ENCODE measurements around the gene SP6.

Gene SP6

GRCh38 chr17:47812146-47812920 lies 38.6 kb downstream of the SP6 start:
- WGBS (ENCODE audit: extremely low coverage, insufficient coverage, low lambda C conversion rate): no CpG with 5 or more reads among the region's 18 CpGs

DNA sequence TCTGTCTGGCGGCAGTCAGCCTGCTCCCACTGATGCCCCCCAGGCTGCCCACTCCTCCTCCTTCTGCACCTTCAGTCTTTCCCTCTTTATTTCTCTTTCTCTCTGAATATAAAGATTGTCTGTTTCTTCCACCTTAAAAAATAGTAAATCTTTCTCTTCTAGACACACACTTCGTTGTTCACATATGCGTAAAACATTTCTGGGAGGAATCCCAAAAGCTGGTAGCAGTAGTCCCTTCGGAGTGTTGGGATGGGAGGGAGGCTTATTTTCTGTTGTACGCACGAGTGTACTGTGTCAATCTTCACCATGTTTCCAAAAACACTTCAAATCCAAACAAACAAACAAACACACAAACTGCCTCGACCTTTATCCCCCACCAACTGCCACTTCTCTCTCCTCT lies 39.3 kb downstream of the SP6 start:
- Histone ChIP-seq H3K18ac (ENCODE audit: low read length) (no peak overlapping the region), H2BK15ac (replicated peaks; ENCODE audit: low read depth) (no peak overlapping the region), H2BK120ac (ENCODE audit: low read depth, low read length) (no peak overlapping the region), H4K5ac (ENCODE audit: low read length) (no peak overlapping the region), H3K9ac (ENCODE audit: low read length) (no peak overlapping the region), H4K8ac (ENCODE audit: low read depth, low read length) (no peak overlapping the region), H2BK5ac (ENCODE audit: low read length) (no peak overlapping the region), H2AK5ac (ENCODE audit: low read length) (no peak overlapping the region), H3K4me2 (ENCODE audit: low read length) (no peak overlapping the region), H3K4ac (ENCODE audit: low read depth, low read length) (no peak overlapping the region), H3K27me3 (ENCODE audit: insufficient read depth, low read length, poor library complexity) (no peaks in the 10 kb centered on the region), H3K79me1 (ENCODE audit: low read length) (no peaks in the 10 kb centered on the region), H3K23ac (ENCODE audit: low read length) (no peak overlapping the region), H3K79me2 (ENCODE audit: control insufficient read depth, insufficient read depth, low read length) (no peaks in the 10 kb centered on the region), H3K4me3 (ENCODE audit: low read length) (no peak overlapping the region), H3K4me1 (ENCODE audit: control insufficient read depth, low read depth, low read length) (no peaks in the 10 kb centered on the region), H3K27ac (ENCODE audit: low read depth, low read length) (no peak overlapping the region), H3K56ac (ENCODE audit: low read length) (no peak overlapping the region), H3K36me3 (ENCODE audit: control insufficient read depth, insufficient read depth, low read length) (no peaks in the 10 kb centered on the region)
- 100% methylated on average over 1 of the region's 7 CpGs for WGBS (ENCODE audit: extremely low coverage, insufficient coverage, low lambda C conversion rate)
- DNase-seq: no peak

More at GRCh38 chr17:47812146-47812920, 38.6 kb downstream of the SP6 start:
- no peak overlapping the region for H3K4me2 ChIP-seq (ENCODE audit: low read length)
- no peaks in the 10 kb centered on the region for H3K36me3 ChIP-seq (ENCODE audit: control insufficient read depth, insufficient read depth, low read length)
- H3K18ac ChIP-seq (ENCODE audit: low read length): no peak overlapping the region
- H3K56ac ChIP-seq (ENCODE audit: low read length): no peak overlapping the region
- H3K4ac ChIP-seq (ENCODE audit: low read depth, low read length): no peak overlapping the region
- no peak overlapping the region for H2BK120ac ChIP-seq (ENCODE audit: low read depth, low read length)
- no peak overlapping the region for H2BK5ac ChIP-seq (ENCODE audit: low read length)
- H4K5ac ChIP-seq (ENCODE audit: low read length): no peak overlapping the region
- no peak overlapping the region for H3K23ac ChIP-seq (ENCODE audit: low read length)
- no peak overlapping the region for H4K8ac ChIP-seq (ENCODE audit: low read depth, low read length)
- no peak overlapping the region for H3K27ac ChIP-seq (ENCODE audit: low read depth, low read length)
- no peaks in the 10 kb centered on the region for H3K27me3 ChIP-seq (ENCODE audit: insufficient read depth, low read length, poor library complexity)
- no peaks in the 10 kb centered on the region for H3K4me1 ChIP-seq (ENCODE audit: control insufficient read depth, low read depth, low read length)
- no peak overlapping the region for H2BK15ac ChIP-seq (replicated peaks; ENCODE audit: low read depth)
- no peaks in the 10 kb centered on the region for H3K79me1 ChIP-seq (ENCODE audit: low read length)
- H3K79me2 ChIP-seq (ENCODE audit: control insufficient read depth, insufficient read depth, low read length): no peaks in the 10 kb centered on the region
- no peak overlapping the region for H2AK5ac ChIP-seq (ENCODE audit: low read length)
- no peak for DNase-seq
- H3K9ac ChIP-seq (ENCODE audit: low read length): no peak overlapping the region
- no peak overlapping the region for H3K4me3 ChIP-seq (ENCODE audit: low read length)

- no peak overlapping the region for H2BK120ac ChIP-seq (ENCODE audit: low read depth, low read length)
- H3K9ac ChIP-seq (ENCODE audit: low read length): no peak overlapping the region
- H3K4ac ChIP-seq (ENCODE audit: low read depth, low read length): no peak overlapping the region
- WGBS (ENCODE audit: extremely low coverage, insufficient coverage, low lambda C conversion rate): no CpG with 5 or more reads among the region's 9 CpGs
- H2AK5ac ChIP-seq (ENCODE audit: low read length): no peak overlapping the region
- H4K8ac ChIP-seq (ENCODE audit: low read depth, low read length): no peak overlapping the region
- H2BK5ac ChIP-seq (ENCODE audit: low read length): no peak overlapping the region
- H2BK15ac ChIP-seq (replicated peaks; ENCODE audit: low read depth): no peak overlapping the region
- no peak for DNase-seq
- no peak overlapping the region for H4K5ac ChIP-seq (ENCODE audit: low read length)
- no peaks in the 10 kb centered on the region for H3K36me3 ChIP-seq (ENCODE audit: control insufficient read depth, insufficient read depth, low read length)
- no peaks in the 10 kb centered on the region for H3K79me1 ChIP-seq (ENCODE audit: low read length)
- no peak overlapping the region for H3K27ac ChIP-seq (ENCODE audit: low read depth, low read length)
- H3K23ac ChIP-seq (ENCODE audit: low read length): no peak overlapping the region
- H3K18ac ChIP-seq (ENCODE audit: low read length): no peak overlapping the region
- H3K56ac ChIP-seq (ENCODE audit: low read length): no peak overlapping the region
- H3K4me2 ChIP-seq (ENCODE audit: low read length): no peak overlapping the region
- no peak overlapping the region for H3K4me3 ChIP-seq (ENCODE audit: low read length)
- no peaks in the 10 kb centered on the region for H3K79me2 ChIP-seq (ENCODE audit: control insufficient read depth, insufficient read depth, low read length)
- no peaks in the 10 kb centered on the region for H3K4me1 ChIP-seq (ENCODE audit: control insufficient read depth, low read depth, low read length)
- no peaks in the 10 kb centered on the region for H3K27me3 ChIP-seq (ENCODE audit: insufficient read depth, low read length, poor library complexity)
Observed at GRCh38 chr17:47810901-47811635, 39.9 kb downstream of the SP6 start.

- Histone ChIP-seq H4K5ac (ENCODE audit: low read length) (no peak overlapping the region), H3K79me1 (ENCODE audit: low read length) (no peaks in the 10 kb centered on the region), H3K27ac (ENCODE audit: low read depth, low read length) (no peak overlapping the region), H3K56ac (ENCODE audit: low read length) (no peak overlapping the region), H2BK5ac (ENCODE audit: low read length) (no peak overlapping the region), H3K36me3 (ENCODE audit: control insufficient read depth, insufficient read depth, low read length) (no peaks in the 10 kb centered on the region), H2BK15ac (replicated peaks; ENCODE audit: low read depth) (no peak overlapping the region), H4K8ac (ENCODE audit: low read depth, low read length) (no peak overlapping the region), H3K79me2 (ENCODE audit: control insufficient read depth, insufficient read depth, low read length) (no peaks in the 10 kb centered on the region), H3K18ac (ENCODE audit: low read length) (no peak overlapping the region), H3K9ac (ENCODE audit: low read length) (no peak overlapping the region), H2BK120ac (ENCODE audit: low read depth, low read length) (no peak overlapping the region), H3K27me3 (ENCODE audit: insufficient read depth, low read length, poor library complexity) (no peaks in the 10 kb centered on the region), H3K4me2 (ENCODE audit: low read length) (no peak overlapping the region), H3K4me3 (ENCODE audit: low read length) (no peak overlapping the region), H3K23ac (ENCODE audit: low read length) (no peak overlapping the region), H2AK5ac (ENCODE audit: low read length) (no peak overlapping the region), H3K4me1 (ENCODE audit: control insufficient read depth, low read depth, low read length) (no peaks in the 10 kb centered on the region), H3K4ac (ENCODE audit: low read depth, low read length) (no peak overlapping the region)
- peak; percentile 65 for DNase-seq
- WGBS (ENCODE audit: extremely low coverage, insufficient coverage, low lambda C conversion rate): no CpG with 5 or more reads among the region's 10 CpGs
Observed at GRCh38 chr17:47810200-47810821, 40.7 kb downstream of the SP6 start.

DNA sequence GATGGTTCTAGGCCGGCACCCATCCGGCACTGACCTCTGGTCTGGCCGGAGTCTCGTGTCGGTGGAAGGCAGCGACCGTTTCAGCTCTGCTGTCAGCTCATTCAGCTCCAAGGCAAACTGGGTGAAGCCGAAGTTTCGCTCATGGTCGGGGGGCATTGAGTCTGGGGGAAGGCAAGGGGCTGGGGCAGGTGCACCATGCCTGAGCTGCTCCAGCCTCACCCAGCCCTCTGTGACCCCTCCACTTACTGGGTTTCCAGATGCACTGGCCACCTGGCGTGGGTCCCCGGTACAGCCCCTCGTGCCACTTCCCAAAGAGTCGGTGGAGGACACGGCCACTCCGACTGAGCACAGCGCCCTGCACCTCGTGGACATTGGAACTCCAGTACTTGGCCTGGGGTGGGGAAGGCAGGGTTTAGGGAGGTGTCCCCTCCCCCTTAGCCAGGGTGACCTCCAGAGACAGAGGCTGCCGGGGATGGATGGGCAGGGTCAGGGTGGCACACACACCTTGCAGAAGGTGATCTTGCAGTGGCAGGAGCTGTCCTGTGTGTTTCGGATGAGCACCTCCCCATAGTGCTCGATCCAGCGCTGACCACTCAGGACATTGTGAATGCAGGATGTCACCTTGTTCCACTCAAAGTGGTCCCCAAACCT lies 42.0 kb downstream of the SP6 start:
- no peak for DNase-seq
- no CpG with 5 or more reads among the region's 22 CpGs for WGBS (ENCODE audit: extremely low coverage, insufficient coverage, low lambda C conversion rate)

More for the DNA sequence above, 42.0 kb downstream of the SP6 start:
- Histone ChIP-seq H3K4me3 (ENCODE audit: low read length) (no peak overlapping the region), H3K9ac (ENCODE audit: low read length) (no peak overlapping the region), H3K79me2 (ENCODE audit: control insufficient read depth, insufficient read depth, low read length) (no peaks in the 10 kb centered on the region), H3K36me3 (ENCODE audit: control insufficient read depth, insufficient read depth, low read length) (no peaks in the 10 kb centered on the region), H4K8ac (ENCODE audit: low read depth, low read length) (no peak overlapping the region), H2BK15ac (replicated peaks; ENCODE audit: low read depth) (no peak overlapping the region), H3K27me3 (ENCODE audit: insufficient read depth, low read length, poor library complexity) (no peaks in the 10 kb centered on the region), H3K4me2 (ENCODE audit: low read length) (no peak overlapping the region), H3K23ac (ENCODE audit: low read length) (no peak overlapping the region), H4K5ac (ENCODE audit: low read length) (no peak overlapping the region), H3K79me1 (ENCODE audit: low read length) (no peaks in the 10 kb centered on the region), H3K56ac (ENCODE audit: low read length) (no peak overlapping the region), H3K18ac (ENCODE audit: low read length) (no peak overlapping the region), H2BK120ac (ENCODE audit: low read depth, low read length) (no peak overlapping the region), H3K4me1 (ENCODE audit: control insufficient read depth, low read depth, low read length) (no peaks in the 10 kb centered on the region), H3K4ac (ENCODE audit: low read depth, low read length) (no peak overlapping the region), H2AK5ac (ENCODE audit: low read length) (no peak overlapping the region), H3K27ac (ENCODE audit: low read depth, low read length) (no peak overlapping the region), H2BK5ac (ENCODE audit: low read length) (no peak overlapping the region)

Measured in mesendoderm (in vitro differentiated cells).